Stimulated activated CD4-positive, alpha-beta T cell treated with anti-CD3 and anti-CD28 coated beads, TNF-alpha, amount 100 ng/mL, for 24 hours (primary cell): Measurements from ENCODE around the gene DEXI.

ENCODE experiments used
- DNase-seq, 3 experiments: peaks; one replicate each; pipeline ENCODE4 v3.0.0-alpha.2; 2020; ENCODE audit warnings: low read depth in 3 of 3

Gene DEXI

DNA sequence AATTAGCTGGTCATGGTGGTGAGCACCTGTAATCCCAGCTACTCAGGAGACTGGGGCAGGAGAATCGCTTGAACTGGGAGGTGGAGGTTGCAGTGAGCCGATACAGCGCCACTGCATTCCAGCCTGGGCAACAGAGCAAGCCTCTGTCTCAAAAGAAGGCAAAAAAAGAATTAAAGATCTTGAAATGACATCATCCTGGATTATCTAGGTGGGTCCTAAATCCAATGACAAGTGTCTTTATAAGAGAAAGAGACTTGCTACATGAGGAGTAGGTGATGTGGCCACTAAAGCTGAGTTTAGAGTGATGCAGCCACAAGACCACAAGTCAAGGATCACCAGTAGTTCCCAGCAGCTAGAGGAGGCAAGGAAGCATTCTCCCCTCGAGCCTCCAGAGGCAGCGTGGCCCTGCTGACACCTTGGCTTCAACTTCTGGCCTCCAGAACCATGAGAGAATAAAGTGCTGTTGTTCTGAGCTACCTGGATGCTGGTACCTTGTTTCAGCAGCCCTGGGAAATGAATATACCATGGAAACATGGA lies 49.4 kb downstream of the DEXI start:
- DNase-seq: no peak

DNA sequence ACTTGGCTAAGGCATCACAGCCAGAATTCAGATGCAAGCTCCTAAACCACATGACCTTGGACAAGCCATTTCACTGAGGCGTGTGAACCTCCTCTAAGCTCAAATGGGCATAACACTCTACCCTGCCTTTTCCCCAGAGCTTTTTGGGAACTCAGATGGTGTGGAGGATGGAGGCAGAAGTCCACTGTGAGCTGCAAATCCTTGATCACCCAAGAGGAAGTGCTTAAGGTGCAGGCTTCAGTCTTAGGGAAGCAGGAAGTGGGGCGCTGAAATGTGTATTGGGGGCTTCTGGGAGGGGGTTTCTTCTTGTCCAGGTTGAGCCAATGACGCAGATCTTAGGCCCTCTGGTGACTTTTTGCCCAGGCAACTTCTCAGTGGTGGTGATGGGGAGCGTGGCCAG lies 52.4 kb downstream of the DEXI start:
- no peak for DNase-seq

DNA sequence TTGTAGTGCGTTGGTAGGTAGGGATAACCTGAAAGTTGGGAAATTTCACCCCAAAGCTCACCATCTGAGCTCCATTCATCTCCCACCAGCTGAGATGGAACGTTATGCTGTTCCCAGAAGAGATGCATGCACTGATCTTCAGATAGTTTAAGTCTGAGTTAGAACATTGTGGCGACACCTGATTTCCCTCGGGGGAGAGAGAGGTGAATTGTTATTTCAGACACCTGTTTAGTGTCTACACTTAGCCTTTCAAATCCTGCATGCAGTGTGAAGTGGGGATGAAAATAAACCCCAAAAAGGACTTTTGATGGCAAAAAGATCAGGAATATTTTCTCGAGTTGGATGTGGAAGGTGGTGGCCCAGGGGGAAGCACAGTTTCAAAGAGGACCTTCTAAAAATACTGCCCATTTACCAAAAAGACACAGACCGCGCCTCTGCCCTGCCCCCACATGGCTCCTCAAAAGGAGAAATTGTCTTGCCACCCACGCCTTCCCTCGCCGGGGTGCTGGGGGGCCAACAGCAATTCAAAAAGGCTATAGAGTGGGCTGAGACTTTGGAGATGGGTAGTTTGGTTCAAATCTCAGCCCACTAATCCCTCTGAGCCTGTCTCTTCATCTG lies 53.8 kb downstream of the DEXI start:
- DNase-seq: no peak

DNA sequence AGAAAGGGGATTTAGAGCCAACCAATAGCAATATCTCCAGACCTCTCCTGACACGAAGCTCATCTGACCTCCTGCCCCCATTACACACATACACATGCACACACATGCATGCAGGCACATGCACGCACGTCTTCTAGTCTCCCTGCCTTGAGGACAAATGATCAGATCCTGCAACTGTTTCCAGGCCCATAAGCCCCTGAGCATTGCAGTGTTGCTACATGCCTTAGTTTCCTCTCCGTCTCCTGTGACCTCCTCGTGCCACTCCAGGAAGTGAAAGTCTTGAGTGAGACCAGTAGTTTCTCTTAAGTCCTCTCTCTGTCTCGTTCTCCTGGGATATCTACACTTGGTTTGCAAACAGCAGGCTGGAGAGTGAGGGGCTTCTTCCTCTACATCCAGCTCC lies 57.0 kb downstream of the DEXI start:
- DNase-seq: no peak

DNA sequence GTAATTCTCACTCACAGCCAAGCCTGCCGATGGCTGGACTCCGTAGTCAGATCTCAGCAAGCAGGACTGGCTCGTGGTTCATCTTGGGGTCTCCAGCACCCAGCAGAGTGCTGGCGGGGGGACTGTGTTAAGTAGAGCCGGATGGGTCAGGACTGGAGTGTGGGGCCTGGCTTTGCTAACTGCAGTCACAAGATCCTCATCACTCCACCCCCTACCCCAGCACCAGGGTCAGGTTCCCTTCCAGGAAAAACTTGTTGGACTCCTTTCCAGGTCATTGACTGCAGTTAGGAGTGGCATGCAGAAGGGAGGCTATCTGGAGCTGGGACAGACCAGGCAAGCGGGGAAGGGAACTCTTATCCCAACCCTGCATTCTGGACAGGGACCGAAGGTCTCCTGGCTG lies 59.3 kb downstream of the DEXI start:
- no peak for DNase-seq

DNA sequence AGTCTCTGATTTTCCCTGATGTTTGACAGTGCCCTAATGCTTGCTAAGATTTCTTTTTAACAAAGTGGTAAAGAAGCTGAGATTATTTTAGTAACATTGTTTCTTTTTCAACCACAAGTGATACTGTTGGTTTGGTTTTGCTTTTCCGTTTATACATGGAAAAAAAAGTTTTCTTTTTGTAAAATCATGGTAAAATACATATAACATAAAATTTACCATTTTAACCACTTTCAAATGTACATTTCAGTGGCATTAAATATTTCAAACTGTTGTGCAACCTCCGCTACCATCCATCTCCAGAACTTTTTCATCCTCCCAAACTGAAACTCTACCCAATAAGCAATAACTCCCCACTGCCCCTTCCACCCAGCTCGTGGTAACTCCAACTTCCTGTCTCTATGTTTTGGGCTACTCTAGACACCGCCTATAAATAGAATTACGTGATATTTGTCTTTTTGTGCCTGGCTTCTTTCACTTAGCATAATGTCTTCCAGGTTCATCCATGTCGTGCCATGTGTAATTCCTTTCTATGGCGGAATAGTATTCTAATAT lies 60.7 kb downstream of the DEXI start:
- DNase-seq: no peak

DNA sequence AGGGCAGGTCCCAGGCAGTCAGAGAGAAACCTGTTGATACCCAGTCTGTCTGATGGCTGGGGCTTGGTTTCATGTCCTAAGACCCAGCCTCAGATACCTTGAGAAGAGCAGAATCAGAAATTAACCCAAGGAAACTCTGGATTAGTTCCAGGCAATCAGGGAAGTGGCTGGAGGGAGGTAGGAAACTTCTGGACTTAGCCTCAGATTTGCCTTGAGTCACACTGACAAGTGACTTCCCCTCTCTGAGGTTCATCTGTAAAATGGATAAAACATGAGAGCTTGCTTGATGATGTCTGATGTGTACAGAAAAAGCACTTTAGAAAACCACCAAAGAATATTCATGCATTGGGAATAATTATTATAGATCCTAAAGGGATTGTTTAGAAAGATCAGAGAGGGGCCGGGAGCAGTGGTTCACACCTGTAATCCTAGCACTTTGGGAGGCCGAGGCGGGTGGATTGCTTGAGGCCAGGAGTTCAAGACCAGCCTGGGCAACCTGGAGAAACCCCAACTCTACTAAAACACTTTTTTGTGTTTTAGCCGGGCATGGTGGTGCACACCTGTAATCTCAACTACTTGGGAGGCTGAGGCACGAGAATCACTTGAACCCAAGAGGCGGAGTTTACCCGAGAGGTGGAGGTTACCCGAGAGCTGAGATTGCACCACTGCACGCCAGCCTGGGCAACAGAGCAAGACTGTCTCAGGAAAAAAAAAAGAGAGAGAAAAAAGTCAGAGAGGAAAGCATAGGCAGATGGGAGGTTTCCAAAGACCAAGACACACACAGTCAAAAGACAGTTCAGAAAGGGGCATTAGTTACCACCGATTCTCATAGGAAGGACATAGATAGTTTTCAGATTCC lies 61.4 kb downstream of the DEXI start:
- no peak for DNase-seq

DNA sequence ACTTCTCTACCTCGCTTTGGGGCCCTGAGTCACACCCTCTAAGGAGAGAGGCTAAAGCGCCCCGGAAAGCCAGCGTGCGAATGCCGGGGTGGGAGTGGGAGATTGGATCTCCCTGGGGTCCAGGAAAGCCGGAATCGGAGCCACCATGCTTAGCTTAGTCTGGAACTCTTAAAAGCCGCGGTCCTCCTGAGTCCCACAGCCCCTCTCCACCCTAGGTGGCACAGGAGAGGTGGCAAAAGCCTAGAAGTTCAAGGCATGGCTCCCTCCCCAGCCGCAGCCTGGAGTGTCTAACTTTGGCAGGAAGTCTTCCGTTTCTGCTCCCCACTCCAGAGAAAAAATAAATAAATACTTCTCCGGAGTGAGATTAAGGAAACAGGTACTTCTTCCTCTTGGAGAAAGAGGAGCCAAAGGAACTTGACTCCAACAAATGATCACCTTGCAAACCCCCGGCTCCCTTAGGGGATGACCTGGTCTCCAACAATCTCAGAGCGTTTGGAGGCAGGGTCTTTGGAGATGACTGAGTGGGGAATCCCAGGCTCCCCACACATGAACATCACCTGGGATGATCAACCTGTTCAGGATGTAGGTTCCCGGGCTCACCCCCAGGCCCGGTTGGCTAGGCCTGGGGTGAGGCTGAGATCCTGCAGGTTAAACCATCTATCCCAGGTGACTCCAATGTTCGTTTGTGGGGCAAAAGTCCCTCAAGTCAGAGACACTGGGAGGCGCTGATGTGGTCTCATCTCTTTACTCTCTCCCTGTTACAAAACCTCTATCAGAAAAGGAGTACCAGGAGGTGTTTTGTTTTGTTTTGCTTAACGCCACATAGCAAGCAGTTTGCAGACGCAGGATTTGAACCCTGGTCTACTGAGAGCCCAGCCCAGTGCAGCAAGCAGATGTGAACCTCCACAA lies 62.3 kb downstream of the DEXI start:
- DNase-seq: no peak
